ENCODE results near the gene DPYD.

- no peak for TF ChIP-seq CTCF (conservative IDR thresholded peaks at IDR 0.05; ENCODE audit: low read depth, low read length)
- no peak for TF ChIP-seq EZH2 (IDR thresholded peaks at IDR 0.05; ENCODE audit: low read length, unreplicated experiment)
- TF ChIP-seq EZH2phosphoT487 (IDR thresholded peaks at IDR 0.05; ENCODE audit: borderline replicate concordance, low read length) = no peak
Observed at GRCh38 chr1:97895278-97895677, 25.6 kb downstream of the DPYD start.

All from PC-3 (cell line).